NCI-H1048 (cell line): ENCODE data around the gene ELAVL1.
"Not testable (repeated sequence)": the region's sequence is repeated elsewhere in the genome, so short reads cannot be mapped to it uniquely, and the experiment has no call there.

ENCODE experiments used
- DNase-seq: peaks from one replicate; lab custom pipeline; 2025; lab: John Stamatoyannopoulos, UW

The ELAVL1 gene

DNA sequence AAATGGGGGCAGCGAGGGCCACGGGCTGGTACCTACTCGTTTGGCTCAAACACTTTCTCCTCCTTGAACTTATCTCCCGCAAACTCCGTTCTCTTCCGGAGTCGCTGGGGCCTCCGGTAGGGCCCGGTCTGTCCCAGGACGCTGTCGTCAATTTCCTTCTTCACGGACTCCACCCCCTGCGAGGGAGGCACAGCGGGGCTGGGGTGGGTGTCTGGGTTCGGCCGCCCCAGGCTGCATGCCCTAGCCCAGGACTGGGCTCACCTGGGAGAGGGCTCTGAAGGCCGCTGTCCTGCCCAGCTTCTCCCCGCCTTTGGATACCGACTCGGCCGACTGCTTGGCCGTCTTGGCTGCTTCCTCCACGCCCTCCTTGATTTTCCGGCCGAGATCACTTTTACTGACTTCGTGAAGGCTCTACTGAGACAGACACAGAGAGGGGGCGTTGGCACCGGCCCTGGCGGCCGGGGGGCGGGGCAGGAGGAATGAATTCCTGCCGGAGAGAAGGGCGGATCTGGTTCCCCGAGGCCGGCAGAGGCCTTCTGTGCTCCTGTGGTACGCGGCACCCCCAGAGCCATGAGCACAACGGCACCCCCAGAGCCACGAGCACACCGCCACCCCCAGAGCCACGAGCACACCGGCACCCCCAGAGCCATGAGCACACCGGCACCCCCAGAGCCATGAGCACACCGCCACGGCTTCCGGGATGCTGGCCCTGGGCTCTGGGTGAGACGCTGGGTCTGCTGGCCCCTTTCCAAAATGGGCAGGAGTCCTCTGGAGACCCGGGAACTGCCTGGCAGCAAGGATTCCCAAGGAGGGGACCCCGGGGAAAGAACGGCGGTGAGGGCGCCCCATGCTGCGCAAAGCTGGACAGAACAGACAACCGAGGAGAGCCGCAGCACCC is 71.4 kb downstream of the ELAVL1 start:
- DNase-seq: no peak

DNA sequence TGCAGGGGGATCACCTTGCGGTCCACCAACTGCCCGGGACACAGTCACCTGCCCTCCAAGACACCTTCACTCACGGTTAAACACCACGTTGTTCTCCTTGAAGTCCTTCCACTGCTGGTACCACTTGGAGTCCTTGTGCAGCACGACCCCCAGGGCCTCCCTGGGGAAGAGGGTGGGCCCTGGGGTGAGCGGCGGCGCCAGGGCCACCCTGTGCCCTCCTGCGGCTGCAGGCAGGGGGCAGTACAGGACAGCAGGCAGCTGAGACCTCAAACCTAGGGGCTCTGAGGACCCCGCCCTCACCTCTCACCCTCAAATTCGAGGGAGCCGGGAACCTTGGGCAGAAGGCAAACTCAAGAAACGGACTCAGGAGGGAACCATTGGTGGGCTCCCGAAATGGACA is 72.0 kb downstream of the ELAVL1 start:
- no peak for DNase-seq

- DNase-seq: no peak
Measured at GRCh38 chr19:7932930-7933300, 72.5 kb downstream of the ELAVL1 start.

GRCh38 chr19:7932276-7932929 is 73.0 kb downstream of the ELAVL1 start:
- no peak for DNase-seq

DNA sequence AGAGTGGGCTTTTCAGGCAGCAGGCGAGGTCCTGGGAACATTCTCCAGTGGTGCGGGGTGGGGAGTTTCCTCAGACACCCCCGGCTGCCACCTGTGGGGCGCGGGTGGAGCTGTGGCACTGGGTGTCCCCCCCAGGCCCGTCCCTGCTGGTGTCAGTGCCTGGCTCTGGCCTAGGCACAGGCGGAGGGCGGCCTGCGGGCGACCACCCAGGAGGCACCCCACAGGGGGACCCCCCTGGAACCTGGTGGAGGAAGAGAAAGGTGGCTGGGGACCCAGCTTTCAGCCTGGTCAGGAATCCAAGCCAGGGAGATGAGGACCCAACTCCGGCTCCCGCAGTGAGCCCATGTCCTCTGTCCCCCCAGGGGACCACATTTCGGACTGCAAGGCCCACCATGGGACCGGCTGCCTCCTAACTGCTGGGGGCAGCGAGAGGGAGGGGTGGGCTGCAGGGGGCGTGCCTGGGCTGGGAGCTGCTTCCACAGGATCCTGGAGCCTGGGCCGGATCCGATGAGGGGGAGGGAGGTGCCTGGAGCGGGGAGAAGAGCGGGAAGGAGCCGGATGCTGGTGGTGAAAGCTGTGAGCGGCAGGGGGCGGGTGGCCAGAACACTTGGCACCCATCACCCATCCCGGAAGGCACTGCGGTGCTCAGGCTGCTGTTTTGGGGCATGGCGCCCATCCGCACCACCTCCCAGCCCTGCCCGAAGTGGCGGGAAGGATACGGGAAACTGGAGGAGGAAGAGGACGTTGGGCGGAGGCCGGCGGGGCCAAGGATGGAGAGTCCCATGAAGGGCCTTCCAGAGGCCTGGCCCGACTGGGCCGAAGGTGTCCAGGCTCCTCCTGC is 74.0 kb downstream of the ELAVL1 start:
- DNase-seq: no peak

DNA sequence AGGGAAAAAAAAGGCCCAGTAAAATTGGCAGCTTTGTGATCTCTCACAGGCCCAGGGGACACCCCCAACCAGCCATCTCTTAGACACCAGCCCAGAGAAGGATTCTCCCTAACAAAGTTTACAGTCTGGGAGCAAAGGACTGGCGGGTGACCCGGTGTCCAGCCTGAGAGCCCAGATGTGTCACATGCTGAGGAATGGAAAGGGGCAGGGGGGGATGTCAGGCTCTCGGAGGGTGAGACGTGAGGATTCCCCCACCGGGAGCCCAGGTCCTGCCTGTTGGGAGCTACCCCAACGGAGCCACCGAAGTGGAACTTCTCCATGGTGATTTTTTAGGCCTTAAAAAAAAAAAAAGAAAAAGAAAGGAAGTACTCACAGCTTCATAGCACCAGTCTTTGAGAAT is 74.7 kb downstream of the ELAVL1 start:
- DNase-seq: no peak

DNA sequence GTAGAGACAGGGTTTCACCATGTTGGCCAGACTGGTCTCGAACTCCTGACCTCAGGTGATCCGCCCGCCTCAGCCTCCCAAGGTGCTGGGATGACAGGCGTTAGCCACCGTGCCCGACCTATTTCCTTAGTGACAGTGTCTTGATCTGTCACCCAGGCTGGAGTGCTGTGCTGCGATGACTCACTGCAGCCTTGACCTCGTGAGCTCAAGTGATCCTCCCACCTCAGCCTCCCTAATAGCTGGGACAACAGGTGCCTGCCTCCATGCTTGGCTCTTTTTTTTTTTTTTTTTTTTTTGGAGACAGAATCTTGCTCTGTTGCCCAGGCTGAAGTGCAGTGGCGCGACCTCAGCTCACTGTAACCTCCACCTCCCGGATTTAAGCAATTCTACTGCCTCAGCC is 75.4 kb downstream of the ELAVL1 start:
- DNase-seq: not testable (repeated sequence)

DNA sequence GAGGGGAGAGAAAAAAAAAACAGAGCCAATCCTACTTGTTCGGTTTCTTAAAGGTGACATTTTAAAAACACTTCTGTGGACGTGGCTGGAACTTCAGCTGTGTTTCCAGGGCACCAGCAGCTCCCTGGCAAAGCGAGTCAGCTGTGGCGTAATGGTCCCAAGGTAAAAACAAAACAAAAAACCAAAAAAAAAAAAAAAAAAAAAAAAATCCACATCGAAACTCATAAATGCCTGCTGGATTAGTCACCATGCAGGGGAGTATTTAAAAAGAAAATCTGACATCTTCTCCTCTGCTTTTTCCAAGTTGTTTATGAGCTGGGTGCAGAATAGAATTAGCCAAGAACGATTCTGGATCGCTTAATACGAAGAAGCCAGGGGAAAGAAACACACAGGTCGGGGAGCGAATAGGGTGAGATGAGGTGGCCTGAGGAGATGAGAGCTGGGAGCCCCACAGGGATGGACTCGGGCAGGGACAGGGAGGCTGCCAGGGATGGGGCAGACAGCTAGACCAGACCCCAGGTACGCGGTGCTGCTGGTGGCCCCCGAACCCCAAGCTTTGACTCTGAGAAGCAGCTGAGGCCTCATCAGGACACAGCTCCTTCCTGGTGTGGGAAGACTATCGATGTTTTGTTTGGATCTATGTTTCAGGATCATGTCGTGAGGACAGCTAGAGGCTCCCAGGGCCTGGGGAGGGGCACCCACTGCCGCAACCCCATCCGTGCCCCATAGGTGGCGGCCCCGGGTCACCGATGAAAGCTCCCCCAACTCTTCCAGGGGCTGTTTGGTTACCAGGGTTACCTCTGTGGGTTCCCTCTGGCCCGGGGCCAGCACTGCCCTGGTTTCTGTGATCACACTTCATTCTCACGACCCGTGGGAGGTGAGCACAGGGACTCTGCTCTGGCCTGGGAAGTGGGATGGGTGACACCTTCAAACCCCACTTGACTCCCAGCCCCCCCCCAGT is 76.4 kb downstream of the ELAVL1 start:
- DNase-seq: peak; percentile 18

- no peak for DNase-seq
Measured at GRCh38 chr19:7928334-7928706, 77.1 kb downstream of the ELAVL1 start.

DNA sequence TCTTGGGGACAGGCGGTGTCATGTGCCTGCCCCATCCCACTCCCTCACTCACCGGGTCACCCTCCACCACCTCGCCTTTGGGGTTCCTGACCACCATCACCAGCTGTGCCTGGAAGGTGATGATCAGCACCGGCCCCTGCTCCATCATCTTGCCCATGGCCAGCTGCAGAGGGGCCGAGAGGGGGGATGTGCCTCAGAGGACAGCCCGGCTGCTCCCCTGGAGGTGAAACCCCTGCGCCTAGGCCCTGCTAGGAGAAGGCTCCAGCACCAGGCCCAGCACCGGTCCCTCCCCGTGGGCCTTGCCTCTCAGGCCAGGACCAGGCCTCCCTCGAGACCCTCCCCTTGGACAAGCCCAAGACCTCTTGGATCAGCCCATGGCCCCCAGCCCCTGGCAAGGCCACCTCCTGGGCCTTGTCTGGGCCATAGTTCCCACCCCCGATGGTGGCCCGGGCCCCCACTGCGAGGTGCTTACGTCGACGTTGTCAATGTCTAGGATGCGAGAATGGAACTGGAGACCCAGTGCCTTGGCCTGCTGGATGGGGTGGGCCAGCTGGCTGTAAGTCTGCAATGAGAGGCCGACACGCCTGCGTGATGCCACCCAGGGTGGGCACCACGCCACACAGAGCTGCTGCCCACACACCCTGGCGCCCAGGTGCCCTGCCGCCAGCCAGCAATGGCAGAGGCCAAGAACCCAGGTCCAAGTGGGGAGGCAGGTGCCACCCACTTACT is 77.7 kb downstream of the ELAVL1 start:
- DNase-seq: no peak

DNA sequence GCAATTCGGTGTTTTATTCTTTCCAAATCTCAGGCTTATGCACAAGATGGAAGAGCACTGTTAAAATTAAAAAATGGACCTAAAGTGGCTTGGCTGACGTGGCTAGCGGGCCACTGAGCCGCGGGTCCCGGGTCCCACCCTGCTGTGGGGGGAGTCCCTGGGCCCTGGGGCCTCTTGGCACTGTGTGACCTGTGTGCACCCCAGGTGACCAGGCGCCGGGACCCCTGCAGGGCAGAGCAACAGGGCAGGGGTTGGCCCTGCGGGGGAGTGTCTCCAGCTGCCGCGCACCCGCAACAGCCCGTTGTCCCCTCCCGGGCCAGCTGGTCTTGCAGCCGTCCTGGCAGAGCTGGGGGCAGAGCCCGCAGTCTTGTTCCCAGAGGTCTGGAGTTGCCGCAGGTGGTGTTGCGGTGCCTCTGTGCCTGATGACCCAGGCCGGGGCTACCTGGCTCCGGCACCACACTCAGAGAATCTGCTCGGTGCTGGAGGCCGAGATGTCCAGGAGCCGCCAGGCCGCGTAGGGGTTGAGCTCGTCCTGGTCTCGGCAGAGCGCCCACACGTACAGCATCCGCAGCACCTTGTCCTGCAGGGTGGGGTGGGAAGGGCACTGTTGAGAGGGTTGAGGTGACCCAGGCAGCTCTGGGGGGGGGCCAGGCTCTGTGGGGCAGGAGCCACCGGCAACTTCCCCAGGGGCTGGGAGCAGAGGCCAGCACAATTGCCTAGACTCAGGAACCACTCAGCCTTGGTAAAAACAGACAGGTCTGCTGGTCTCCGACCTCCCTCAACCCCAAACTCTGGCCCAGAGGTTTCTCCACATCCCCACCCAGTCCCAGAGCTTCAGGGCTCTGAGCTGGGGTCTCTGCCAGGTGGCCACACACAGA is 78.5 kb downstream of the ELAVL1 start:
- no peak for DNase-seq

GRCh38 chr19:7926021-7926726 is 79.3 kb downstream of the ELAVL1 start, which contains the start of gene CTXN1:
Gene CTXN1, minus strand, starts transcription at chr19:7926135. Its CDS starts 597 bp downstream, at chr19:7925538.
- peak; percentile 12 for DNase-seq

GRCh38 chr19:7925171-7925851 is 80.1 kb downstream of the ELAVL1 start:
- DNase-seq: no peak

DNA sequence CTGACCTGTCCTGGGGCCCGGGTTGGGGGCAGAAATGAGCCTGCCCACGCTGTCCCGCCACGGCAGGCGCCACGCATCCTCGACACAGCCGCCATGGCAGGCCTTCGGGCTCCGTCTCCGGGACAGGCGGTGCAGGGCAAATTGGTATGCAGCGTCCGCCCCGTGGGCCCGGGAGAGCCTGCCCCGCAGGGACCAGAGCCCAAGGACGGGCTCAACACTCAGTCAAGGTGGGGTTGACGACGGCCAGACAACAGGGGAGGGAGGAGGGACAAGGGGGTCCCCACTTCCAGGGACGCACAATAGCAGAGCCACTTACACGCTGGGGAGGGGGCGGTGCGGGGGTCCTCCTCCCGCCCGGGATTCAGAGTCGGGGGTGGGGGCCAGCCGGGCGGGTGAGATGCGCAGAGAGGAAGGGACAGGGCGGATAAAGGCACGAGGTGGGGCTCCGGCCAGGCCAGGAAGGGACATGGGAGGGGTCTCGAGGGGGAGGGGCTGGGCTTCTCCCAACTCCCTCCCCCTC is 80.7 kb downstream of the ELAVL1 start:
- no peak for DNase-seq

- DNase-seq: no peak
Measured at GRCh38 chr19:7924241-7924640, 81.2 kb downstream of the ELAVL1 start.

GRCh38 chr19:7923295-7924191 is 81.9 kb downstream of the ELAVL1 start:
- no peak for DNase-seq

GRCh38 chr19:7922836-7923195 is 82.6 kb downstream of the ELAVL1 start:
- DNase-seq: no peak
